ENCODE results near the gene TMC1.

TMC1 gene

GRCh38 chr9:72579190-72579589 lies 57.8 kb downstream of the TMC1 start:
- in situ Hi-C loops (cut with HindIII; ENCODE audit: low sequenced_read_pairs), result loop anchor here (25.0 kb wide), 1 partner anchor 192 kb away; no protein-coding TSS in a partner anchor
- no peak for DNase-seq (ENCODE audit: low read depth)
- no peak overlapping the region for H3K4me3 ChIP-seq (ENCODE audit: low read depth, low read length)
- no peak for TF ChIP-seq CTCF (IDR thresholded peaks at IDR 0.05; ENCODE audit: low read depth, low read length, missing control alignments)

- no peak for TF ChIP-seq CTCF (IDR thresholded peaks at IDR 0.05; ENCODE audit: low read depth, low read length, missing control alignments)
- DNase-seq (ENCODE audit: low read depth), result no peak
- in situ Hi-C loops (cut with HindIII; ENCODE audit: low sequenced_read_pairs), result loop anchor here (25.0 kb wide), 1 partner anchor 193 kb away; no protein-coding TSS in a partner anchor
- H3K4me3 ChIP-seq (ENCODE audit: low read depth, low read length), result no peak overlapping the region
These were observed 58.6 kb downstream of the TMC1 start for GRCh38 chr9:72579880-72580550.

- DNase-seq (ENCODE audit: low read depth), result no peak
- no peak overlapping the region for H3K4me3 ChIP-seq (ENCODE audit: low read depth, low read length)
- in situ Hi-C loops (cut with HindIII; ENCODE audit: low sequenced_read_pairs), result loop anchor here (25.0 kb wide), 1 partner anchor 194 kb away; no protein-coding TSS in a partner anchor
- TF ChIP-seq CTCF (IDR thresholded peaks at IDR 0.05; ENCODE audit: low read depth, low read length, missing control alignments), result no peak
These were observed 60.3 kb downstream of the TMC1 start for GRCh38 chr9:72581694-72582093.

- in situ Hi-C loops (cut with HindIII; ENCODE audit: low sequenced_read_pairs), result loop anchor here (25.0 kb wide), 1 partner anchor 196 kb away; no protein-coding TSS in a partner anchor
- no peak for TF ChIP-seq CTCF (IDR thresholded peaks at IDR 0.05; ENCODE audit: low read depth, low read length, missing control alignments)
- DNase-seq (ENCODE audit: low read depth), result peak; percentile 24
- H3K4me3 ChIP-seq (ENCODE audit: low read depth, low read length), result no peak overlapping the region
These were observed 62.0 kb downstream of the TMC1 start for GRCh38 chr9:72583370-72583769.

- DNase-seq (ENCODE audit: low read depth), result peak; percentile 33
- TF ChIP-seq CTCF (IDR thresholded peaks at IDR 0.05; ENCODE audit: low read depth, low read length, missing control alignments), result no peak
- in situ Hi-C loops (cut with HindIII; ENCODE audit: low sequenced_read_pairs), result loop anchor here (25.0 kb wide), 1 partner anchor 199 kb away; no protein-coding TSS in a partner anchor
- H3K4me3 ChIP-seq (ENCODE audit: low read depth, low read length), result no peak overlapping the region
These were observed 65.2 kb downstream of the TMC1 start for GRCh38 chr9:72586388-72587130.

- TF ChIP-seq CTCF (IDR thresholded peaks at IDR 0.05; ENCODE audit: low read depth, low read length, missing control alignments), result no peak
- DNase-seq (ENCODE audit: low read depth), result peak; percentile 60
- no peak overlapping the region for H3K4me3 ChIP-seq (ENCODE audit: low read depth, low read length)
- in situ Hi-C loops (cut with HindIII; ENCODE audit: low sequenced_read_pairs), result loop anchor here (25.0 kb wide), 1 partner anchor 201 kb away; no protein-coding TSS in a partner anchor
These were observed 66.9 kb downstream of the TMC1 start for GRCh38 chr9:72588336-72588735.
